Endothelial cell of umbilical vein (primary cell): Measurements from ENCODE around the gene PDE3A. TPM values are rescaled to one million over a fixed set of nuclear protein-coding genes. Genes with fewer than 3 reads are reported as not detected.

Source experiments
- BruUV-seq: library from RNA; stranded (reverse); fragments of 400-500 nt; replicated peaks from 2 replicates; lab custom pipeline; 2021; lab: Mats Ljungman, UMichigan
- CTCF ChIA-PET: fragments of 300-600, 350-600 bp; sonication (Branson Sonifier 250); formaldehyde crosslinking; loops from one replicate; lab custom pipeline; 2021; ENCODE audit warnings: antibody characterized with exemption, inconsistent platforms; lab: Charles Lee
- POLR2A ChIA-PET: fragments of 300-600, 350-600 bp; sonication (Branson Sonifier 250); formaldehyde crosslinking; loops from one replicate; lab custom pipeline; 2021; ENCODE audit warnings: antibody characterized with exemption, inconsistent platforms; lab: Charles Lee
- DNase-seq: peaks from one replicate; pipeline ENCODE4 v3.0.0-alpha.2; 2011; ENCODE audit warnings: low read depth, low spot score
- FAIRE-seq: peaks from 2 replicates; lab custom pipeline; 2011; peaks lifted over from hg19 to GRCh38; lab: Jason Lieb, UNC
- H2AFZ ChIP-seq: 2 replicates; pipeline ENCODE4 v1.6.0; 2012; ENCODE audit warnings: low read depth, low read length, control low read depth, inconsistent platforms
- H3K27ac ChIP-seq: 2 replicates; pipeline ENCODE4 v1.5.1; 2011; ENCODE audit warnings: low read depth, mild to moderate bottlenecking, control low read depth, low read length, moderate library complexity; ENCODE audit not compliant: insufficient read depth
- H3K27me3 ChIP-seq, 2 experiments: 2 replicates each; pipeline versions ENCODE4 v1.6.0 to v1.6.1; 2011; ENCODE audit warnings: low read length in 2 of 2, mixed read lengths in 1 of 2; ENCODE audit not compliant: control insufficient read depth in 2 of 2, insufficient read depth in 2 of 2
- H3K36me3 ChIP-seq, 2 experiments: 2 replicates in 1 of 2; 3 replicates in 1 of 2; pipeline ENCODE4 v1.5.1; 2011; ENCODE audit warnings: low read length in 2 of 2, mild to moderate bottlenecking in 1 of 2, moderate library complexity in 1 of 2; ENCODE audit not compliant: control insufficient read depth in 2 of 2, insufficient read depth in 2 of 2; ENCODE audit errors: extremely low read depth in 1 of 2
- H3K4me1 ChIP-seq: 3 replicates; pipeline ENCODE4 v1.5.1; 2011; ENCODE audit warnings: mild to moderate bottlenecking, low read length; ENCODE audit not compliant: control insufficient read depth, insufficient read depth; ENCODE audit errors: extremely low read depth
- H3K4me2 ChIP-seq: 2 replicates; pipeline ENCODE4 v1.6.1; 2011; ENCODE audit warnings: low read length, control low read depth, mixed read lengths; ENCODE audit not compliant: insufficient read depth
- H3K4me3 ChIP-seq, 3 experiments: fragments of 200-600 bp in 1 of 3; sonication (generic), shearing (Covaris generic) in 1 of 3; replicated peaks in 1 of 3; 2 replicates each; pipeline ENCODE4 v1.5.1; 2011 to 2016; ENCODE audit warnings: control low read depth in 3 of 3, low read length in 3 of 3, mild to moderate bottlenecking in 2 of 3, inconsistent platforms in 1 of 3, low read depth in 1 of 3, moderate library complexity in 1 of 3; ENCODE audit not compliant: insufficient read depth in 1 of 3
- H3K79me2 ChIP-seq: 2 replicates; pipeline ENCODE4 v1.6.0; 2012; ENCODE audit warnings: low read length, inconsistent platforms; ENCODE audit not compliant: control insufficient read depth, insufficient read depth
- H3K9ac ChIP-seq: replicated peaks from 2 replicates; pipeline ENCODE3; 2011; ENCODE audit warnings: low read length, control low read depth; ENCODE audit not compliant: insufficient read depth; ENCODE audit errors: extremely low read depth
- H3K9me1 ChIP-seq: replicated peaks from 3 replicates; pipeline ENCODE4 v1.6.0; 2011; ENCODE audit warnings: mild to moderate bottlenecking, low read length; ENCODE audit not compliant: control insufficient read depth, insufficient read depth; ENCODE audit errors: extremely low read depth
- H3K9me3 ChIP-seq: replicated peaks from 2 replicates; pipeline ENCODE4 v1.5.1; 2012; ENCODE audit warnings: low read length, inconsistent platforms; ENCODE audit not compliant: control insufficient read depth, insufficient read depth
- H4K20me1 ChIP-seq: replicated peaks from 2 replicates; pipeline ENCODE3; 2011; ENCODE audit warnings: mild to moderate bottlenecking, low read length; ENCODE audit not compliant: control insufficient read depth, insufficient read depth; ENCODE audit errors: extremely low read depth
- EZH2 ChIP-seq: IDR thresholded peaks from 2 replicates; pipeline ENCODE4 v1.6.1; 2012; ENCODE audit warnings: borderline replicate concordance, low read depth, mild to moderate bottlenecking, moderate library complexity, low read length, inconsistent platforms; ENCODE audit not compliant: severe bottlenecking
- FOS ChIP-seq: IDR thresholded peaks from 2 replicates; pipeline ENCODE4 v1.6.1; 2011; ENCODE audit warnings: mild to moderate bottlenecking, low read length, moderate library complexity, borderline replicate concordance; ENCODE audit not compliant: insufficient read depth
- JUN ChIP-seq: IDR thresholded peaks from 2 replicates; pipeline ENCODE4 v1.6.1; 2011; ENCODE audit warnings: borderline replicate concordance, low read depth; ENCODE audit not compliant: insufficient read length, insufficient read depth
- MYC ChIP-seq: IDR thresholded peaks from one replicate; pipeline ENCODE4 v1.6.1; 2011; ENCODE audit warnings: mild to moderate bottlenecking, low read depth, low read length
- POLR2A ChIP-seq: IDR thresholded peaks from 2 replicates; pipeline ENCODE4 v1.6.1; 2012; ENCODE audit warnings: low read depth, mild to moderate bottlenecking, control low read depth, low read length
- dilution Hi-C: fragments of 300-500 bp; cut with MboI; formaldehyde crosslinking; loops from one replicate; pipeline ENCODE4 v1.15.0; 2019; ENCODE audit warnings: low sequenced_read_pairs; ENCODE audit not compliant: extremely low pct_ligation_motif_present
- intact Hi-C: fragments of 100-400 bp; cut with micrococcal nuclease; formaldehyde crosslinking; loops from one replicate; pipeline ENCODE4 v1.10.0; 2022
- polyA plus RNA-seq, 4 experiments: library from polyadenylated mRNA; depleted of rRNA in 3 of 4; stranded (reverse) in 3 of 4; unstranded in 1 of 4; fragments of >200 nt; gene quantifications; 2 replicates each; pipeline versions ENCODE4 v1.2.1 to v1.2.3, GENCODE V29; 2011 to 2012; ENCODE audit warnings: missing spikeins in 1 of 4
- total RNA-seq: library from RNA; stranded (reverse); gene quantifications from 2 replicates; pipeline ENCODE4 v1.2.3, GENCODE V29; 2021
- TF ChIP-seq, protein P1 (sequence below), 2 donors: IDR thresholded peaks; 1 replicate in 1 of 2; 2 replicates in 1 of 2; pipeline ENCODE4 v1.5.1; 2011; ENCODE audit warnings: low read length in 2 of 2, mild to moderate bottlenecking in 2 of 2, moderate library complexity in 2 of 2, control low read depth in 1 of 2, inconsistent platforms in 1 of 2, low read depth in 1 of 2; ENCODE audit not compliant: insufficient read depth in 1 of 2; ENCODE audit errors: extremely low read depth in 1 of 2
- TF ChIP-seq, protein P2 (sequence below): IDR thresholded peaks from 2 replicates; pipeline ENCODE4 v1.6.1; 2011; ENCODE audit not compliant: insufficient read depth, insufficient read length

Gene PDE3A
- total and polyA plus RNA-seq, 2 donors (not counting 3 experiments of a cell fraction or from before 2014, with no cell fraction given) = 14.0 to 27.4 TPM

DNA sequence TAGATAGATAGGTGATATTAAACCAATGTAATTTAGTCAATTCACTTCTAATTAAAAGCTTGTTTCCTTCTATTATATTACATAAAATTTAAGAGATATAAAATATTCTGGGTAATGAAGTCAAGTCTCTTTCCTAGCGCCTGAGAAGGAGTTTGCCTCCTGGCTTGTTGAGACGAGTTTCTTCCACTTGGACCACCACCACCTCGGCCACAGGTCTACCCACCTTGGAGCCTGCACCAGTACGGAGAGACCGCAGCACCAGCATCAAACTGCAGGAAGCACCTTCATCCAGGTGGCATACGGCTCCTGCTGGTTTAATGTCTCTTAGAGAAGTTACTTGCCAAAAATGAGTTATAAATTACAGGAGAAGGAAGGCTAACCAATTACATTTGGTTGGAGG lies 247.8 kb downstream of the PDE3A start:
- POLR2A ChIA-PET = no interaction called here

More for the DNA sequence above, 247.8 kb downstream of the PDE3A start:
- CTCF ChIA-PET = interaction anchor here (3.2 kb wide), 1 partner anchor 9 kb away, joined by 13 read pairs; no protein-coding TSS in a partner anchor
- dilution Hi-C loops (no loop called here), intact Hi-C loops (no loop called here)
- H3K36me3 ChIP-seq = peaks cover 0 to 3% of the 10 kb centered on the region in 2 experiments
- no peaks in the 10 kb centered on the region for H4K20me1 ChIP-seq
- H3K9me1 ChIP-seq = no peaks in the 10 kb centered on the region
- FAIRE-seq (no peak), DNase-seq (no peak)
- TF ChIP-seq EZH2 = no peak
- no peak for TF ChIP-seq JUN
- TF ChIP-seq, protein P1, sequence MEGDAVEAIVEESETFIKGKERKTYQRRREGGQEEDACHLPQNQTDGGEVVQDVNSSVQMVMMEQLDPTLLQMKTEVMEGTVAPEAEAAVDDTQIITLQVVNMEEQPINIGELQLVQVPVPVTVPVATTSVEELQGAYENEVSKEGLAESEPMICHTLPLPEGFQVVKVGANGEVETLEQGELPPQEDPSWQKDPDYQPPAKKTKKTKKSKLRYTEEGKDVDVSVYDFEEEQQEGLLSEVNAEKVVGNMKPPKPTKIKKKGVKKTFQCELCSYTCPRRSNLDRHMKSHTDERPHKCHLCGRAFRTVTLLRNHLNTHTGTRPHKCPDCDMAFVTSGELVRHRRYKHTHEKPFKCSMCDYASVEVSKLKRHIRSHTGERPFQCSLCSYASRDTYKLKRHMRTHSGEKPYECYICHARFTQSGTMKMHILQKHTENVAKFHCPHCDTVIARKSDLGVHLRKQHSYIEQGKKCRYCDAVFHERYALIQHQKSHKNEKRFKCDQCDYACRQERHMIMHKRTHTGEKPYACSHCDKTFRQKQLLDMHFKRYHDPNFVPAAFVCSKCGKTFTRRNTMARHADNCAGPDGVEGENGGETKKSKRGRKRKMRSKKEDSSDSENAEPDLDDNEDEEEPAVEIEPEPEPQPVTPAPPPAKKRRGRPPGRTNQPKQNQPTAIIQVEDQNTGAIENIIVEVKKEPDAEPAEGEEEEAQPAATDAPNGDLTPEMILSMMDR (IDR thresholded peaks at IDR 0.05; ENCODE audit: extremely low read depth in 1 of 2, insufficient read depth in 1 of 2, low read depth in 1 of 2, low read length in 2 of 2) = no peak
- TF ChIP-seq, protein P2, sequence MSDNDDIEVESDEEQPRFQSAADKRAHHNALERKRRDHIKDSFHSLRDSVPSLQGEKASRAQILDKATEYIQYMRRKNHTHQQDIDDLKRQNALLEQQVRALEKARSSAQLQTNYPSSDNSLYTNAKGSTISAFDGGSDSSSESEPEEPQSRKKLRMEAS = no peak
- TF ChIP-seq FOS = no peak
- TF ChIP-seq MYC = no peak
- TF ChIP-seq POLR2A = no peak
- no peaks in the 10 kb centered on the region for H3K27me3 ChIP-seq
- no peak overlapping the region for H3K4me3 ChIP-seq
- H3K4me2 ChIP-seq = no peak overlapping the region
- no peaks in the 10 kb centered on the region for H3K79me2 ChIP-seq
- no TSS peak for BruUV-seq
- no peak overlapping the region for H3K9ac ChIP-seq
- H3K4me1 ChIP-seq = no peaks in the 10 kb centered on the region
- H3K27ac ChIP-seq = no peak overlapping the region
- no peak overlapping the region for H2AFZ ChIP-seq
- no peaks in the 10 kb centered on the region for H3K9me3 ChIP-seq
